ENCODE measurements around the gene BMP8B.

BMP8B gene

DNA sequence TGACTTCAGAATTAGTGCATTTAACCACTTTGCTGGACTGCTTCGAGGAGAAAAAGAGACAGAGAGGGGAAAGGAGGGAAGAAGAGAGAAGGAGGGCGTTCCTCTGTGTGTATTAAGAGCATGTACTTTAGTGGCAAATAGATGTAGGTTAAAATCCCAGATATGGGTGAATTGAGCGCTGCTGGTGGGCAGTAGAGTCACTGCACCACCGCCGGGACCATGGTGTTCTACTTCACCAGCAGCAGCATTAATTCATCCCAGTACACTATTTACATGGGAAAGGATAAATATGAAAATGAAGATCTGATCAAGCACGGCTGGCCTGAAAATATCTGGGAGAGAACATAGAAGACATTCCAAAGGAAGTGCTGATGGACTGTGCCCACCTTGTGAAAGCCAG lies 70.9 kb downstream of the BMP8B start:
- no peak for DNase-seq

DNA sequence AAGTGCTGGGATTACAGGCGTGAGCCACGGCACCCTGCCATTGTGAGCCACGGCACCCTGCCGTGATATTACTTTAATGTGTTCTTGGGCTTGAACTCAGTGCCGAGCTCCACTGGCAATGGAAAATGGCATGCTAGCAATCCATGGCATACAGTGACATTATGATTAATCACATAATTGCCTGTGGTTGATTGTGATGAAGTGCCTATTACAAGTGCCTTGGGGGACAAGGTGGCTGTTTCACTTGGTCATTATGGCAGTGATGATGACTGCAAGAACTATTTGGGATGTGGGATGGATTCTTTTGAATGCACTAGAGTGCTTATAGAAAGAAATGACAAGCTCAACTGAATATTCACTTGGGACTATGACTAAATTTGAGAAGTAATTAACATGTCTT lies 75.1 kb downstream of the BMP8B start:
- no peak for DNase-seq

DNA sequence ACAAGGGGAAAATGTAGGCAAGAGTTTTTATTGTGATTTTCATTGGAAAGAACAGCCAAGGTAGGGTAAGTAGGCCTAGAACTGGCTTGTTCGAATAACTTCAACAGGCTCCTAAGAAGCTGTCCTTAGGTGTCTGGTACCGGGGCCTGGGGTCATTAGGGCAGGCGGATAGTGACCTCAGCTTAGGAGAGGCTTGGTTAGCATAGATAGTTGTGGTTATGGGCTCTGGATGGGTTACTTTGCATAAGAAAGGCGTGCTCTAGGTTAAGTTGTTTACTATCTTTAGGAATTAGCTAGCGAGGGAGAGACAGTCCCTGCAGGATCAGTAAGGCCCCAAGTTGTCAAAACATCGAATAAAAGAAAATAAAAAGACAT lies 76.7 kb downstream of the BMP8B start:
- DNase-seq = no peak

GRCh38 chr1:39711104-39711965 lies 77.3 kb downstream of the BMP8B start:
- DNase-seq = no peak

- no peak for DNase-seq
These were observed 81.2 kb downstream of the BMP8B start for GRCh38 chr1:39707506-39707905.
